Erythroblast (primary cell): ENCODE data around the gene PTPRC.

Source experiments
- GATA1 ChIP-seq: IDR thresholded peaks from 2 replicates; pipeline ENCODE4 v1.6.1; 2011; ENCODE audit warnings: low read depth, mild to moderate bottlenecking, control low read depth, low read length, moderate library complexity
- POLR2A ChIP-seq: IDR thresholded peaks from 2 replicates; pipeline ENCODE4 v1.6.1; 2011; ENCODE audit warnings: mild to moderate bottlenecking, low read length

DNA sequence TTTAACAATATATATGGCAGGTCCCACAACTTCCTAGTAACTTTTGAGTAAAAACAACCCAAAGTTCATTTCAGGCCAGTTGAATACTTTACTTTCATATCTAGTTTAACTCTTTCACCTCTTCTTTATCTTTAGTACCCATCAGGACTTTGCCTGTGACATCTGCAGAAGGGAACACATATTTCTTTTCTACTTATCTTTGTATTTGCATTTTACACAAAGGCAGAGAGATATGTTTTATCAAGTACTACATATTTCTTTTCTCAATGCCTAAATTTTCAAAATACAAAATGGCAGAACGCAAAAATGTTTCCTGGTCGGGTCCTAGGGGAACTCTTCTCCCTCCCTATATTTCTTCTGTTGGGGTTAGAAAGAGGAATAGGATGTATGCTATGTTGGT is 6.8 kb upstream of the PTPRC start:
- TF ChIP-seq POLR2A = no peak
- no peak for TF ChIP-seq GATA1
